Right cardiac atrium (tissue), 5 donors: Measurements from ENCODE around the gene SLC25A13. TPM values are rescaled to one million over a fixed set of nuclear protein-coding genes. Genes with fewer than 3 reads are reported as not detected.

Source experiments
- ATAC-seq, 2 donors: fragments of 200-7000 bp; cut with Tn5 transposase; one replicate each; pipeline versions ENCODE4 v1.8.0 to v1.9.1; 2020; ENCODE audit warnings: moderate library complexity in 2 of 2, mild to moderate bottlenecking in 1 of 2
- DNase-seq, 3 donors: peaks; one replicate each; pipeline ENCODE4 v3.0.0-alpha.2; 2020
- H3K27ac ChIP-seq: one replicate; pipeline ENCODE4 v1.5.1; 2013; ENCODE audit warnings: mild to moderate bottlenecking, low read length, control low read depth, moderate library complexity
- H3K27me3 ChIP-seq: one replicate; pipeline ENCODE4 v1.6.1; 2013; ENCODE audit not compliant: control insufficient read depth, insufficient read depth
- H3K4me1 ChIP-seq: one replicate; pipeline ENCODE4 v1.6.1; 2013; ENCODE audit warnings: low read length; ENCODE audit not compliant: control insufficient read depth, insufficient read depth
- H3K4me3 ChIP-seq: one replicate; pipeline ENCODE4 v1.5.1; 2013; ENCODE audit warnings: low read length, control low read depth
- H3K9me3 ChIP-seq: one replicate; pipeline ENCODE4 v1.6.1; 2013; ENCODE audit warnings: low read length; ENCODE audit not compliant: control insufficient read depth
- WGBS: extraction: QIAGEN DNeasy Blood & Tissue Kit; methylation state at CpG from one replicate; pipeline ENCODE4 v1.1.7; 2013; 5-methylcytosine and 5-hydroxymethylcytosine counted together
- intact Hi-C, 4 donors: fragments of 100-400 bp; cut with DNase I; formaldehyde crosslinking; loops; one replicate each; pipeline versions ENCODE4 v1.11.0 to v1.14.0; 2022 to 2023
- polyA plus RNA-seq: library from polyadenylated mRNA; stranded (reverse); fragments of 200-250 nt; gene quantifications from one replicate; pipeline ENCODE4 v1.2.3, GENCODE V29; 2013
- total RNA-seq, 4 donors: library from RNA; stranded (reverse); fragmentation: NEBNext Ultra II Directional; extraction: Animal tissue kit (Norgen Biotek cat#: 25700); gene quantifications; one replicate each; pipeline ENCODE4 v1.2.1, GENCODE V29; 2021
- donor health status: healthy with polysubstance abuse.
- donor health status: DM: no; HTN: yes; CAD: no.
- donor health status: DM: no; HTN: no; CAD: no.
- donor health status: DM: no; HTN: yes; CAD: no; lungs with severe emphysema.
- donor health status: DM: yes; HTN: yes; CAD: no.

SLC25A13 gene
- total and polyA plus RNA-seq, 5 donors = 4.5 to 23.3 (median 12.1) TPM

DNA sequence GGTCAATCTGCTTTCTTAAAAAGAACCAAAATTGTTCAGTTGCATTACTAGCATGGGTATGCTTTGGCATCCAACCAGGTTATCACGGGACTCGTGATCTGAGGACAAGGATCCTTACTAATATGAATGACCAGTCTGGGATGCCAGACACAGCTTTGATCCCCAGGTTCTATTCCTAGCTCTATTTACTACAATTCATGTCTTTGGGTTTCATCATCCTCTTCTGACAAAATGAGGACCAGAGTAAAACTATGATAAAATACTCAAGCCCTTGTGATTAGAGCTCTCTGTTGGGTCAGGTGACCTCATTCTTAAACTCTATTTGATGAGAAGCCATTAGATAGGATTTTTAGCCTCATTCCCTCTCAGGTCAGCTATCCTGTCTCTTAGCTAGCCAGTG lies 119.8 kb downstream of the SLC25A13 start:
- no peak for DNase-seq
- H3K27ac ChIP-seq = no peak overlapping the region
- 94% methylated on average over 2 of the region's 2 CpGs for WGBS
- H3K4me3 ChIP-seq = no peak overlapping the region
- no peak for ATAC-seq
- no peaks in the 10 kb centered on the region for H3K9me3 ChIP-seq
- H3K4me1 ChIP-seq = no peaks in the 10 kb centered on the region
- intact Hi-C loops = no loop called here
- no peaks in the 10 kb centered on the region for H3K27me3 ChIP-seq

DNA sequence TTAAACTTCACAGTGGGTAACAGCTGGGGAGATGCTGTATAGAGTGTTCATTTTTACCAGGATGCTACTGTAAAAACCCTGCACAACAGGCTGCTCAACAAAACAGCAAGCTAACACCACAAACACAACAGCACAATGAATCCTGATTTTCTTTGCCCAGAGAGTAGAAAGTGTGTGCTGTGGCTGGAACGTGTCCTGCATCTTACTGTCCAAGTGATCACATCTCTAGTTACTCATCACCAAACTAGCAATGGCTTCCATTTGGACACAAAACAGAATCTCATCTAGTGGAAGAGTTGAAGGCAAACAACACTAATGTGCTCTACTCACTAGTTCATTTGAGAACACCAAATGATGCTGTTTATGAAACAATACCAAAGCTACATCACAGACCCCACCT lies 121.2 kb downstream of the SLC25A13 start:
- no peak for ATAC-seq
- 85% methylated on average over 1 of the region's 1 CpG for WGBS
- no peaks in the 10 kb centered on the region for H3K4me1 ChIP-seq
- intact Hi-C loops = no loop called here
- no peak overlapping the region for H3K27ac ChIP-seq
- H3K9me3 ChIP-seq = no peaks in the 10 kb centered on the region
- no peak for DNase-seq
- no peak overlapping the region for H3K4me3 ChIP-seq
- no peaks in the 10 kb centered on the region for H3K27me3 ChIP-seq

DNA sequence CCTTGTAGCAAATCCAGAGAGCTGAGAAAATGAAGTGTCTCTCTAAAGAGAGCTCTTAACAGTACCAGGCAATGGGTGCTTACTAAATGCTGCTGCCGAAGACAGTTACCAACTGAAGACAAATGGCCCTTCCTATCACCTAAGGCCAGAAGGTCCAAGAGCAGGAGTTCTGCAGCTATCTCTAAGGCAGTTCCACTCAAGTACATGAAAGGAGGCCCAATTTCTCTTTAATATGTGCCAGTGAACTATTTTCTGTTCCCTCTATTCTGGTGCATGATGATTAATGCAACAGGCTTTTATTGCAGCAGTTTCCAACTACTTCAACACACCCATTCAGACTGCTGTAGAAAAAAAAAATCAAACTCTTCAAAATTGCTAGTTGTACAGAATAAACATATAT lies 122.5 kb downstream of the SLC25A13 start:
- Histone ChIP-seq H3K27ac (no peak overlapping the region), H3K4me3 (no peak overlapping the region), H3K4me1 (no peaks in the 10 kb centered on the region), H3K27me3 (no peaks in the 10 kb centered on the region), H3K9me3 (no peaks in the 10 kb centered on the region)
- intact Hi-C loops = no loop called here
- no peak for DNase-seq
- no peak for ATAC-seq
- WGBS = 91% methylated on average over 1 of the region's 1 CpG

DNA sequence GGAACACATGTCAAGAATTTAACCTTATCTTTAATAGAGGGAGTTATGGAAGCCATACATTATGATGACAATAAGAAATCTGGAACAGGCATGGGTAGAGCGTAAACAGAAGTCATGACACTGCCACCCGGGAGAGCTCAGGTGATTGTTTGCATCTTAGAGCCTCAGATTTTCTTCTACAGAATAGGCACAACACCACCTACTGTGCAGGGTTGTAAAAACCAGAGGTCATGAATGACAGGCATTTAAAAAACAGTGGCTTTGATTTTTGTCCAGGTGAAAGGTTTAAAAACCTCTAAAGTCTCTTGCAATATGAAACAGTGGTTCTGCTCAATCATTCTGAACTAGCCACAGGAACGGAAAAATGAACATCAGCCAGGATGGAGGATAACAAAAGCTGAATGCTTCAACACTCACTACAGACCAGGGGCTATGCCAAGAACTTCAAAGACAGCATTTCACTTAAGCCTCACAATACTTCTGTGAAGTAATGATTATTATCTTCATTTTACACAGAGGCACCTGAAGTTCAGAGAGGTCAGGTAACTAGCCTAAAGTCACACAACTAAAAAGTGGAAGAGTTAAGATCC lies 123.8 kb downstream of the SLC25A13 start:
- intact Hi-C loops = no loop called here
- H3K27me3 ChIP-seq = no peaks in the 10 kb centered on the region
- H3K9me3 ChIP-seq = no peaks in the 10 kb centered on the region
- WGBS = 82% methylated on average over 3 of the region's 3 CpGs
- no peak overlapping the region for H3K4me3 ChIP-seq
- H3K27ac ChIP-seq = no peak overlapping the region
- no peaks in the 10 kb centered on the region for H3K4me1 ChIP-seq
- DNase-seq (no peak), ATAC-seq (no peak)

DNA sequence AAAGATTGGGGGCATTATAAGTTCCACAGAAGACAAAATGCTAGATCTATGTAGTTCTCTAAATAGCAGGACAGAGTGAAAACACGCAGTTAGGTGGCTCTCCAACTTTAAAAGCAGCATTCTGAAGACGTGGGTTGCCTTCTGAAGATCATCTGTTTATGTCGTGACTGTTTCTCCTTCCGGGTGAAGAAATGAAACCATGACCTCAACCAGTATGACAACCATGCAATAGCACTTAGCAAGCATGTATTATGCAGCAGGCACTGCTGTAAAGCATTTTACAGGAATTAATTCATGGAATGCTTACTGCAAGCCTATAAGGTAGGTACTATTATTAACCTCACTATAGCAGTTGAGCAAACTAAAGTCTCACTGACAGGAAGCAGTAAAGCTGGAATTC lies 125.2 kb downstream of the SLC25A13 start:
- Histone ChIP-seq H3K9me3 (no peaks in the 10 kb centered on the region), H3K4me3 (no peak overlapping the region), H3K27ac (no peak overlapping the region), H3K27me3 (no peaks in the 10 kb centered on the region), H3K4me1 (no peaks in the 10 kb centered on the region)
- no peak for DNase-seq
- 94% methylated on average over 4 of the region's 4 CpGs for WGBS
- ATAC-seq = no peak
- intact Hi-C loops = no loop called here

DNA sequence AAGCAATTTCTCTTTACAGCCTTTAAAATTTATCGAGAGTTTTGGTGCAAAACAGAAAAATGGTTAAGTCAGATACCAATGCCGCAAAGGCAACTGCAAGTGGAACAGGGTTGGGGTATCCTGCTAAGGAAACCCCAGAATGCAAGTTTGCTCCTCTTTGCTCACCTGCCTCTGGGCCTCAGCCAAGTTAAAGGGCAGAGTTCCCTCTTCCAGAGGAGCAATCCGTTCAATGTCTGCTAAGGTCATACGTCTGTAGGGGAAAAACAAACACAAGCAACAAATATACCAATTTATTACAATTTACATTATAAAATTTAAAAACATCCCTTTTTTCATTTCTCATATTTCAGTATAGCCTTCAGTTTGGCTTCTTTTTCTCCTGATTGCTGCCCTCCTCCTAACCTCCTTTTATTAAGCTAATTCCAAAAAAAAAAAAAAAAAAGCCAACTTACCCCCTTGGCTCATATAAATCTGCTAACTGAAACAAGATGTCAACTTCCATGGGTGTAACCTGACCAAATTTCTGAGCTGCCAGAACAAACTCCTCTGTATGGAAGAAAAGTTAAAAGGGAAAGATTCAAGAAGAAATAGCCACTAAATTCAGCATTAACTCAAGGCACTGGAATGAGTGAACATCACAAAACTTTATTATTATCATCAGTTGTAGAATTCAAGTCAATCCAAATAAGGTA lies 132.6 kb downstream of the SLC25A13 start:
- no peak for ATAC-seq
- Histone ChIP-seq H3K27me3 (no peaks in the 10 kb centered on the region), H3K4me1 (no peaks in the 10 kb centered on the region), H3K27ac (no peak overlapping the region), H3K4me3 (no peak overlapping the region), H3K9me3 (no peaks in the 10 kb centered on the region)
- intact Hi-C loops = no loop called here
- WGBS = 59% methylated on average over 4 of the region's 4 CpGs
- DNase-seq = no peak

DNA sequence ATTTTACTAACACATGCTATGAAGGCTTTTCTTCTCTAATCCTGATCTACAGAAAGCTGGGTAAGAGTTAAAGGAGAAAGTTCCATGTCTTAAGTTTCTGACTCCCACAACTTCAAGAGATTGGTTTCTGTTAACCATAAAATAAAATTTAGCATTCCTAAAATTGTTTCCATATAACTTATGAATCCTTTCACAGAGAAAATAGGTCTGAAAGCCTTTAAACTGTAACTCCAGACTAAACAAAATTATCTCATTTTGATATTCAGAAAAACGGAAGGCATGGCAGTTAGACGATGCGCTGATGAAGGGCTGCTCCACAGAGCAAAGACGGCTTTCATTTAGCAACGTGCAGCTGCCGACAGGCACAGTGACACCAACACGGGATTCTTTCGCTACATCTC lies 133.3 kb downstream of the SLC25A13 start:
- no peak for DNase-seq
- 61% methylated on average over 8 of the region's 8 CpGs for WGBS
- intact Hi-C loops = no loop called here
- no peak for ATAC-seq
- H3K4me1 ChIP-seq = no peaks in the 10 kb centered on the region
- H3K27me3 ChIP-seq = no peaks in the 10 kb centered on the region
- no peak overlapping the region for H3K27ac ChIP-seq
- no peaks in the 10 kb centered on the region for H3K9me3 ChIP-seq
- H3K4me3 ChIP-seq = no peak overlapping the region

DNA sequence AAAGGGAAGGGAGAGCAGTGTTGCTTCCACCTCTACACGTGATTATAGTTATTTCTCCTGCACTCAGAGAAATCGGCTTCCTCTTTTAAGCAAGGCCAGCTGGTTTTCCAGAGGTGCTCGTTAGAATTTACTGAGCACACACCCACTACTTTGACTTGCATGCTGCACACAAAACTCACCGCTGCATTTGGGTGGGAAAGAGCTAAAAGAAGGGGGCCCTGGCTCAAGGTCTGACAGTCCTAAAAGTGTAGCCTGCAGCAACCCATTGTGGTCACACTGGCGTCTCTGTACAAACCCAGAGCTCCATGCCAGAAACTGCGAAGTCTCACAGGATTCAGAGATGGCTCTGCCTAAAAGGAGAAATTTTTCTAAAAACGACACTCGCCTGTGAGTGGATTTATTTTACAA lies 133.7 kb downstream of the SLC25A13 start:
- Histone ChIP-seq H3K27me3 (no peaks in the 10 kb centered on the region), H3K4me1 (no peaks in the 10 kb centered on the region), H3K4me3 (no peak overlapping the region), H3K9me3 (no peaks in the 10 kb centered on the region), H3K27ac (no peak overlapping the region)
- intact Hi-C loops = no loop called here
- ATAC-seq (peak; percentile 28 to 48), DNase-seq (no peak)
- WGBS = 51% methylated on average over 8 of the region's 8 CpGs

DNA sequence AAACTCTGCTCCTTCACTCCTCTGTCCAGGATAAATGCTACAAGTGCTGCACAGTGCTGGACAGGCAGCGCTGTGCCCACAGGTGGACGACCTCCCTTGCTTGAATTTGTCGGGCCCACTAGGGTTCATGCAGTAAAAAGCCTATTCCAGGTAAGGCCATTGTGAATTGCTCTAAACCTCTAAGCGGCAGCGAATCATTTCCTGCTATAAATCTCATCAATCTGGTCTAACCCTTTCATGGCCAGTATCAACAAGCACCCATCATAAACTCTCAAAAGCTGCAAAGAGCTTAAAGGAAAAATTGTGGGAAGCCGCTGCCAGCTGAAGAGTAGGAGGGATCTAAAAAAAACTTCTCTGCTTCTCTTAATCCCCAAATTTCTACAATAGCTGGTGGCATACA lies 134.2 kb downstream of the SLC25A13 start:
- ATAC-seq (no peak), DNase-seq (no peak)
- H3K27me3 ChIP-seq = no peaks in the 10 kb centered on the region
- WGBS = 72% methylated on average over 6 of the region's 6 CpGs
- H3K9me3 ChIP-seq = no peaks in the 10 kb centered on the region
- no peaks in the 10 kb centered on the region for H3K4me1 ChIP-seq
- intact Hi-C loops = no loop called here
- H3K27ac ChIP-seq = no peak overlapping the region
- no peak overlapping the region for H3K4me3 ChIP-seq

DNA sequence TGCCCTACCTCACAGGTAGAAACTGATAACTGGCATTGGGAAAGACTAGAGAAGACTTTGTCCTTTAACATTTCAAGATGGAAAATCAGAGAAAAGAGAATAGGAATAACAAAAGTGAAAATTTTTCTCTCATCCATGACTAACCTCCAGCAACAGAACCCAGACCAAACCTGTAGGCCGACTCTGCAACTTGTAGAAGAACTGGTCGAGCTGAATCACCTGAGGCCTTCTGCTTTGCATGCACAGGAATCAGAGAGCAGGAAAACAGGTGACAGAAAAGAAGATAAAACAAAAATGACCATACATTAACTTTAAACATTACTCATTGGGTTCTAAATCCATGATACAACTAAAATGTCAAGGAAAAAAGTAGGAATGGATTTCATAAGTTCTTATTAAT lies 137.1 kb downstream of the SLC25A13 start:
- H3K9me3 ChIP-seq = no peaks in the 10 kb centered on the region
- intact Hi-C loops = no loop called here
- no peaks in the 10 kb centered on the region for H3K27me3 ChIP-seq
- ATAC-seq (no peak), DNase-seq (no peak)
- WGBS = 96% methylated on average over 2 of the region's 2 CpGs
- H3K27ac ChIP-seq = no peak overlapping the region
- no peak overlapping the region for H3K4me3 ChIP-seq
- H3K4me1 ChIP-seq = no peaks in the 10 kb centered on the region

DNA sequence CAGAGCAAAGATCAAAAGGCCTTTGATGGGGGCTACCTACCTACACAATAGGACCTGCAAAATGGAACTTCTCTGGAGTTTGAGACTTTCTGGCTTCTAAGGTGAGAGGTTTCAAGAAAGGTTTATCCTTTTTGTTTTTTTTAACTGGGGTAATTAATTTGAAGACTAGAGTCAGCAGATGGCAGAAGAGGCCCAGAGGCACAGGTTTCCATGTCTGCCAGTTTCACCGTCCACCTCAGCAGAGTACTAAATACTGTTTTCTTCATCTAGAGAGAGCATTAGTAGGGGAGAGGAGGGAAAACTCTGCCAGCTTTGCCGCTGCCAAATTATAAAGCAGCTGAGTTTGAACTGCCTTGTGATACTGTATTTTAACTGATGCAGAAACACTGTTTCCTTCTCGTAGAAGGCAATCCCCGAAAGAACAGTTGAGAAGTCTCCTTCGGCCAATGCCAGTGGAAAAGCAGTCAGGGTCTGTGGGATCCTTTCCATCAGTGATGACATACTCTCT lies 138.7 kb downstream of the SLC25A13 start:
- Histone ChIP-seq H3K27ac (no peak overlapping the region), H3K9me3 (no peaks in the 10 kb centered on the region), H3K4me3 (no peak overlapping the region), H3K4me1 (no peaks in the 10 kb centered on the region), H3K27me3 (no peaks in the 10 kb centered on the region)
- intact Hi-C loops = no loop called here
- no peak for ATAC-seq
- DNase-seq = no peak
- 88% methylated on average over 5 of the region's 5 CpGs for WGBS
